Keratinocyte (primary cell): ENCODE results near the gene GGA2.

Source experiments
- EZH2 ChIP-seq: IDR thresholded peaks from one replicate; pipeline ENCODE4 v1.6.1; 2012; ENCODE audit warnings: inconsistent platforms, mild to moderate bottlenecking, low read length, moderate library complexity
- TF ChIP-seq, protein P1 (sequence below), 3 experiments: IDR thresholded peaks in 1 of 3; conservative IDR thresholded peaks in 1 of 3; optimal IDR thresholded peaks in 1 of 3; 2 replicates in 2 of 3; 3 replicates in 1 of 3; pipeline versions ENCODE3 to v1.5.1; 2011; ENCODE audit warnings: low read length in 3 of 3, mild to moderate bottlenecking in 3 of 3, moderate library complexity in 2 of 3, control low read depth in 1 of 3, inconsistent platforms in 1 of 3; ENCODE audit not compliant: insufficient read depth in 2 of 3; ENCODE audit errors: extremely low read depth in 1 of 3

DNA sequence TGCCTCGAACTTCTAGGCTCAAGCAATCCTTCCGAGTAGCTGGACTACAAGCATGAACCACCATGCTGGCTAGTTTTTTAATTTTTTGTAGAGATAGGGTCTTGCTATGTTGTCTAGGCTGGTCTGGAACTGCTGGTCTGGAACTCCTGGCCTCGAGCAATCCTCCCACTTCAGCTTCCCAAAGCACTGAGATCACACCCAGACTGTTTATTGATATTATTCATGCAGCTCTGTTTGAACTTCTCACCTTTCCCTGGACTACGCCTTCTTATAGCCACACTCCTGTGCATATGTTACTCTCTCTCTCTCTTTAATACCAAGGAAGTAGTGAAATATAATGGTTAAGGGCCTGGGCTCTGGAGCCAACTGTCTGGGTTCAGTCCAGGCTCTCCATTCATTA lies 61.9 kb downstream of the GGA2 start:
- TF ChIP-seq, protein P1, sequence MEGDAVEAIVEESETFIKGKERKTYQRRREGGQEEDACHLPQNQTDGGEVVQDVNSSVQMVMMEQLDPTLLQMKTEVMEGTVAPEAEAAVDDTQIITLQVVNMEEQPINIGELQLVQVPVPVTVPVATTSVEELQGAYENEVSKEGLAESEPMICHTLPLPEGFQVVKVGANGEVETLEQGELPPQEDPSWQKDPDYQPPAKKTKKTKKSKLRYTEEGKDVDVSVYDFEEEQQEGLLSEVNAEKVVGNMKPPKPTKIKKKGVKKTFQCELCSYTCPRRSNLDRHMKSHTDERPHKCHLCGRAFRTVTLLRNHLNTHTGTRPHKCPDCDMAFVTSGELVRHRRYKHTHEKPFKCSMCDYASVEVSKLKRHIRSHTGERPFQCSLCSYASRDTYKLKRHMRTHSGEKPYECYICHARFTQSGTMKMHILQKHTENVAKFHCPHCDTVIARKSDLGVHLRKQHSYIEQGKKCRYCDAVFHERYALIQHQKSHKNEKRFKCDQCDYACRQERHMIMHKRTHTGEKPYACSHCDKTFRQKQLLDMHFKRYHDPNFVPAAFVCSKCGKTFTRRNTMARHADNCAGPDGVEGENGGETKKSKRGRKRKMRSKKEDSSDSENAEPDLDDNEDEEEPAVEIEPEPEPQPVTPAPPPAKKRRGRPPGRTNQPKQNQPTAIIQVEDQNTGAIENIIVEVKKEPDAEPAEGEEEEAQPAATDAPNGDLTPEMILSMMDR (optimal IDR thresholded peaks at IDR 0.05 in 1 of 3, IDR thresholded peaks at IDR 0.05 in 1 of 3, conservative IDR thresholded peaks at IDR 0.05 in 1 of 3; ENCODE audit: extremely low read depth in 1 of 3, insufficient read depth in 2 of 3, low read length in 3 of 3), result no peak
- no peak for TF ChIP-seq EZH2
